LNCAP (cell line): ENCODE data around the gene B3GNT8.

Source experiments
- TF ChIP-seq, protein P1 (sequence below): fragments of 450-650 bp; IDR thresholded peaks from 2 replicates; pipeline ENCODE4 v1.5.1; 2017; ENCODE audit warnings: mild to moderate bottlenecking

The B3GNT8 gene

GRCh38 chr19:41398598-41398997 lies 28.6 kb downstream of the B3GNT8 start:
- TF ChIP-seq, protein P1, sequence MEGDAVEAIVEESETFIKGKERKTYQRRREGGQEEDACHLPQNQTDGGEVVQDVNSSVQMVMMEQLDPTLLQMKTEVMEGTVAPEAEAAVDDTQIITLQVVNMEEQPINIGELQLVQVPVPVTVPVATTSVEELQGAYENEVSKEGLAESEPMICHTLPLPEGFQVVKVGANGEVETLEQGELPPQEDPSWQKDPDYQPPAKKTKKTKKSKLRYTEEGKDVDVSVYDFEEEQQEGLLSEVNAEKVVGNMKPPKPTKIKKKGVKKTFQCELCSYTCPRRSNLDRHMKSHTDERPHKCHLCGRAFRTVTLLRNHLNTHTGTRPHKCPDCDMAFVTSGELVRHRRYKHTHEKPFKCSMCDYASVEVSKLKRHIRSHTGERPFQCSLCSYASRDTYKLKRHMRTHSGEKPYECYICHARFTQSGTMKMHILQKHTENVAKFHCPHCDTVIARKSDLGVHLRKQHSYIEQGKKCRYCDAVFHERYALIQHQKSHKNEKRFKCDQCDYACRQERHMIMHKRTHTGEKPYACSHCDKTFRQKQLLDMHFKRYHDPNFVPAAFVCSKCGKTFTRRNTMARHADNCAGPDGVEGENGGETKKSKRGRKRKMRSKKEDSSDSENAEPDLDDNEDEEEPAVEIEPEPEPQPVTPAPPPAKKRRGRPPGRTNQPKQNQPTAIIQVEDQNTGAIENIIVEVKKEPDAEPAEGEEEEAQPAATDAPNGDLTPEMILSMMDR, result no peak

DNA sequence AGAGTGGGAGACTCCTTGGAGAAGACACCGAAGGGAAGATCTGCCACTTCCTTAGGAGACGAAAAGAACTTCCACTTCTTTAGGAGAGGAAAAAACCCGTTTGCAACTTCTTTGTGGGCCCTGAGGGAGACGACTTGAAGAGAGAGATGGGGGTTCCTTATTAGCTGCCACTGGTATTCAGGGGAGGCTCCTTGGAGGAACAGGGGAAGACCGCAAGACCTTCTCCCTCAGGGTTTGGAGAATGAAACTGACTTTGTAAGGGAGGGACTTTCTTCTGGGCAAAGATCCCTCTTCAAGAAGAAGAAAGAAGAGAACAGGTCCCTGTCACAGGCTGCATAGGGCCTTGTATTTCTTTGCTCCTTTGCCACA lies 29.1 kb downstream of the B3GNT8 start:
- TF ChIP-seq, protein P1, result no peak

DNA sequence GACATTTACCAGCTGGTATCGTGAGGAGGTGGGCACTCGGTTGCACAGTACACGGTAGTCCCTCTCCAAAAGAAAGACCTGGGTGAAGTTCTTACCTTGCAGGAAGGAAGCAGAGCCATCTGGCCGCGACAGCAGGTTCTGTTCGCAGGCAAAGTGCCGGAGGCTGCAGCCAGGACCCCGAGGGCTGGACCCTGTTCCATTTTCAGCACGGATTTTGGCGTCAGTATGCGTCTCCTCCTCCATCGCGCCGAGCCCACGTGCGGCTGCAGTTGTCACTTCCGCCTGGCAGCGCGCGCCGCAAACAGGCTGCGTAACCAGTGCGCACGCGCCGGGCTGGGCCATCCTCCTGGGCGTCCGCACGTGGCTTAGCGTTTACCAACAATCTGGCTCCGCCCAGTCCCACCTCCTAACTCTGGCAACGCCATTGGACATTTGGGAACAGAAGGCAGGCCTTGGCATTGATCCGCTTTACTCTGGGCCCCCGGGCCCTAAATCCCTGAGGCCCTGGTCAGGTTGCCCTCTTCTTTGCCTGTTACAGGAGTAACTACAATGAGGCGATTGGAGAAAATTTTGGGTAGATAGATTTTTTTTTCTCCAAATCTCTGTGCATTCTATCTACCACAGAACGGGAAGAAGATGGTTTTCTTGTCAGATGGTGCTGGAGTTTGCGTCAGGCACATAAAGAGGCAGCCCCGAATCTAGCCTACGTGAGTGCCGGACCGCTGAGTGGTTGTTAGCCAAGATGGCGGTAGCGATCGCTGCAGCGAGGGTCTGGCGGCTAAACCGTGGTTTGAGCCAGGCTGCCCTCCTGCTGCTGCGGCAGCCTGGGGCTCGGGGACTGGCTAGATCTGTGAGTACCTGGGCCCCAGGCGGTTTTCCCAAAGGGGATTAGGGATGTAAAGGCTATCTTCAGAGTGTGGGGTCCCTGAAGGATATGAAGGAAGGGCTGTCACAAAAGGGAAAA lies 29.8 kb downstream of the B3GNT8 start, which contains the start of the genes BCKDHA and EXOSC5:
BCKDHA (plus strand) TSS at position 733 of the 964 bp plus-strand sequence; CDS start at position 743, 10 bp downstream.
EXOSC5 (minus strand) TSS at position 274 of the 964 bp plus-strand sequence; CDS start at position 243, 31 bp downstream.
- TF ChIP-seq, protein P1, result no peak

DNA sequence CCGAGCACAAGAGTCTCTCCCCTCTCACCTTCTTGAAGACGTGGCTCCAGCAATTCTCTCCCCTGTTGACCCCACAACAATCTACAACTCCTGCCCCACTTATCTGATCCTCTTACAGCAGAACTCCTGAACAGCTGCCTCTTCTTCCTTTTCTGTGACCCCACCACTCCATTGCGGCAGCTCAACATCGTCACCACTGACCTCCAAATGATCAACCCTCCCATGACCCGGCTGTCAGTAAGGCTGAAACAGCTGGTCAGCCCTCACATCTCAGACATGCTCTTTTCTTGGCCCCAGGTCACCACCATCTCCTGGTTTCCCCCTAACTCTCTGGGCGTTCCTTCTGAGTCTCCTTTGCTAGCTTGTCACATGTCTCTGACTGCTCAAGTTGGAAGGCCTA lies 31.8 kb downstream of the B3GNT8 start:
- TF ChIP-seq, protein P1, result no peak

- TF ChIP-seq, protein P1, result no peak
These were observed 34.4 kb downstream of the B3GNT8 start for GRCh38 chr19:41392775-41393174.

- TF ChIP-seq, protein P1, result no peak
These were observed 35.6 kb downstream of the B3GNT8 start for GRCh38 chr19:41391618-41392017.

DNA sequence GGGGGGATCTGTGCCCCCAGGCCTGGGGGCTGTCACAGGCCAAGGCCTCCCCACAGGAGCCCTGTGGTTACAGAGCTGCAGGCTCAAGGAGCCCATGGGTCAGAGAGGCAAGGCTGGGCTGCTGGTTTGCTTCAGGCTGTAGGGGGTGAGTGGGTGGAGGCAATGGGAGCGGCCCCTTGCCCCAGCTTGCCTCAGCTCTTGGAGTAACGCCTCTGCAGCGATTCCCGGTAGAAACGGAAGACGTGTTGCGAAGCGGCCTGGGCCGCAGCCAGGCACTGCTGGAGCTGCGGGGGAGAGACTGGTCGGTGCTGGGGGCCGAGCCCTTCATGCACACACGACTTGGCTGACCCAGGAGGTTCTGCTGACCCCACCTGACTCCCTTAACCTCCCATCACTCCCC lies 40.7 kb downstream of the B3GNT8 start:
- TF ChIP-seq, protein P1, result no peak
